Mesendoderm (in vitro differentiated cells): ENCODE measurements around the gene AKAP6.

Source experiments
- DNase-seq: peaks from one replicate; pipeline ENCODE4 v3.0.0; 2013
- H2AK5ac ChIP-seq: 2 replicates; pipeline ENCODE4 v1.6.1; 2013; ENCODE audit warnings: low read length, inconsistent platforms
- H2BK120ac ChIP-seq: 2 replicates; pipeline ENCODE4 v1.6.1; 2013; ENCODE audit warnings: low read depth, mild to moderate bottlenecking, low read length, moderate library complexity, mixed read lengths
- H2BK15ac ChIP-seq: replicated peaks from 2 replicates; pipeline ENCODE4 v1.6.1; 2013; ENCODE audit warnings: low read depth, mild to moderate bottlenecking, moderate library complexity
- H2BK5ac ChIP-seq: 2 replicates; pipeline ENCODE4 v1.6.1; 2013; ENCODE audit warnings: low read length, inconsistent platforms
- H3K18ac ChIP-seq: 2 replicates; pipeline ENCODE4 v1.6.1; 2013; ENCODE audit warnings: mild to moderate bottlenecking, low read length, mixed read lengths
- H3K23ac ChIP-seq: one replicate; pipeline ENCODE4 v1.6.1; 2013; ENCODE audit warnings: low read length
- H3K27ac ChIP-seq: 2 replicates; pipeline ENCODE4 v1.5.1; 2013; ENCODE audit warnings: low read depth, mild to moderate bottlenecking, inconsistent platforms, low read length, moderate library complexity
- H3K27me3 ChIP-seq: 2 replicates; pipeline ENCODE4 v1.6.1; 2013; ENCODE audit warnings: low read length, control low read depth, mild to moderate bottlenecking, inconsistent platforms; ENCODE audit not compliant: insufficient read depth, poor library complexity
- H3K36me3 ChIP-seq: 2 replicates; pipeline ENCODE4 v1.6.1; 2013; ENCODE audit warnings: low read length, inconsistent platforms; ENCODE audit not compliant: control insufficient read depth, insufficient read depth
- H3K4ac ChIP-seq: one replicate; pipeline ENCODE4 v1.6.1; 2013; ENCODE audit warnings: low read depth, mild to moderate bottlenecking, low read length, moderate library complexity
- H3K4me1 ChIP-seq: 2 replicates; pipeline ENCODE4 v1.6.1; 2013; ENCODE audit warnings: low read depth, low read length, inconsistent platforms; ENCODE audit not compliant: control insufficient read depth
- H3K4me2 ChIP-seq: 2 replicates; pipeline ENCODE4 v1.6.1; 2013; ENCODE audit warnings: low read length
- H3K4me3 ChIP-seq: 2 replicates; pipeline ENCODE4 v1.5.1; 2013; ENCODE audit warnings: mild to moderate bottlenecking, low read length
- H3K56ac ChIP-seq: one replicate; pipeline ENCODE4 v1.6.1; 2013; ENCODE audit warnings: low read length
- H3K79me1 ChIP-seq: 2 replicates; pipeline ENCODE4 v1.6.1; 2013; ENCODE audit warnings: low read length, inconsistent platforms
- H3K79me2 ChIP-seq: 2 replicates; pipeline ENCODE4 v1.6.1; 2013; ENCODE audit warnings: mild to moderate bottlenecking, low read length; ENCODE audit not compliant: control insufficient read depth, insufficient read depth
- H3K9ac ChIP-seq: 2 replicates; pipeline ENCODE4 v1.6.1; 2013; ENCODE audit warnings: low read length, inconsistent platforms
- H4K5ac ChIP-seq: one replicate; pipeline ENCODE4 v1.6.1; 2013; ENCODE audit warnings: low read length
- H4K8ac ChIP-seq: one replicate; pipeline ENCODE4 v1.6.1; 2013; ENCODE audit warnings: low read depth, mild to moderate bottlenecking, control low read depth, low read length, moderate library complexity
- WGBS: extraction: QIAGEN DNeasy Blood & Tissue Kit; methylation state at CpG from one replicate; pipeline ENCODE4 v1.1.7; 2013; ENCODE audit warnings: low lambda C conversion rate, missing lambda C conversion rate; ENCODE audit not compliant: insufficient coverage; ENCODE audit errors: extremely low coverage; 5-methylcytosine and 5-hydroxymethylcytosine counted together

The AKAP6 gene

GRCh38 chr14:32407130-32407529 lies 78.0 kb downstream of the AKAP6 start:
- Histone ChIP-seq H3K79me2 (no peaks in the 10 kb centered on the region), H3K4ac (no peak overlapping the region), H3K9ac (no peak overlapping the region), H3K27ac (no peak overlapping the region), H3K4me3 (no peak overlapping the region), H2BK120ac (no peak overlapping the region), H4K8ac (no peak overlapping the region), H3K4me1 (no peaks in the 10 kb centered on the region), H2BK15ac (no peak overlapping the region), H3K36me3 (no peaks in the 10 kb centered on the region), H2BK5ac (no peak overlapping the region), H2AK5ac (no peak overlapping the region), H3K4me2 (no peak overlapping the region), H3K18ac (no peak overlapping the region), H3K56ac (no peak overlapping the region), H3K23ac (no peak overlapping the region), H4K5ac (no peak overlapping the region), H3K27me3 (no peaks in the 10 kb centered on the region), H3K79me1 (no peaks in the 10 kb centered on the region)
- WGBS: no CpG with 5 or more reads among the region's 1 CpG
- DNase-seq: no peak

- H3K4me1 ChIP-seq: no peaks in the 10 kb centered on the region
- no peak for DNase-seq
These were observed 78.9 kb downstream of the AKAP6 start for GRCh38 chr14:32408018-32408417.

GRCh38 chr14:32412103-32412502 lies 83.0 kb downstream of the AKAP6 start:
- no peak overlapping the region for H4K5ac ChIP-seq
- H2BK120ac ChIP-seq: no peak overlapping the region
- H3K4me2 ChIP-seq: no peak overlapping the region
- H3K18ac ChIP-seq: no peak overlapping the region
- H2AK5ac ChIP-seq: no peak overlapping the region
- H2BK5ac ChIP-seq: no peak overlapping the region
- no peaks in the 10 kb centered on the region for H3K79me1 ChIP-seq
- DNase-seq: no peak
- H2BK15ac ChIP-seq: no peak overlapping the region
- H3K4ac ChIP-seq: no peak overlapping the region
- no peak overlapping the region for H3K27ac ChIP-seq
- no peaks in the 10 kb centered on the region for H3K79me2 ChIP-seq
- no peaks in the 10 kb centered on the region for H3K36me3 ChIP-seq
- H3K23ac ChIP-seq: no peak overlapping the region
- no peaks in the 10 kb centered on the region for H3K27me3 ChIP-seq
- no peak overlapping the region for H3K4me3 ChIP-seq
- H3K9ac ChIP-seq: no peak overlapping the region
- H3K4me1 ChIP-seq: no peaks in the 10 kb centered on the region
- no peak overlapping the region for H3K56ac ChIP-seq
- H4K8ac ChIP-seq: no peak overlapping the region
- WGBS: no CpG with 5 or more reads among the region's 1 CpG

More at GRCh38 chr14:32408018-32408417, 78.9 kb downstream of the AKAP6 start:
- H3K4me2 ChIP-seq: no peak overlapping the region
- WGBS: no CpG with 5 or more reads among the region's 3 CpGs
- no peak overlapping the region for H3K23ac ChIP-seq
- H2AK5ac ChIP-seq: no peak overlapping the region
- no peak overlapping the region for H2BK120ac ChIP-seq
- no peak overlapping the region for H4K8ac ChIP-seq
- H3K27me3 ChIP-seq: no peaks in the 10 kb centered on the region
- no peaks in the 10 kb centered on the region for H3K79me1 ChIP-seq
- no peak overlapping the region for H3K4me3 ChIP-seq
- no peak overlapping the region for H3K18ac ChIP-seq
- H3K4ac ChIP-seq: no peak overlapping the region
- no peak overlapping the region for H3K56ac ChIP-seq
- no peak overlapping the region for H3K27ac ChIP-seq
- H3K79me2 ChIP-seq: no peaks in the 10 kb centered on the region
- H4K5ac ChIP-seq: no peak overlapping the region
- H3K9ac ChIP-seq: no peak overlapping the region
- H3K36me3 ChIP-seq: no peaks in the 10 kb centered on the region
- H2BK15ac ChIP-seq: no peak overlapping the region
- no peak overlapping the region for H2BK5ac ChIP-seq

- Histone ChIP-seq H3K79me2 (no peaks in the 10 kb centered on the region), H2BK5ac (no peak overlapping the region), H3K79me1 (no peaks in the 10 kb centered on the region), H3K4ac (no peak overlapping the region), H3K9ac (no peak overlapping the region), H3K18ac (no peak overlapping the region), H3K4me1 (no peaks in the 10 kb centered on the region), H4K5ac (no peak overlapping the region), H2BK15ac (no peak overlapping the region), H2BK120ac (no peak overlapping the region), H3K4me2 (no peak overlapping the region), H3K23ac (no peak overlapping the region), H3K4me3 (no peak overlapping the region), H3K27ac (no peak overlapping the region), H4K8ac (no peak overlapping the region), H2AK5ac (no peak overlapping the region), H3K56ac (no peak overlapping the region), H3K36me3 (no peaks in the 10 kb centered on the region), H3K27me3 (no peaks in the 10 kb centered on the region)
- no peak for DNase-seq
- WGBS: no CpG with 5 or more reads among the region's 2 CpGs
These were observed 83.4 kb downstream of the AKAP6 start for GRCh38 chr14:32412532-32412931.

GRCh38 chr14:32413967-32414640 lies 85.0 kb downstream of the AKAP6 start:
- Histone ChIP-seq H3K27ac (no peak overlapping the region), H3K4me1 (no peaks in the 10 kb centered on the region)
- WGBS: no CpG with 5 or more reads among the region's 4 CpGs

GRCh38 chr14:32414808-32415255 lies 85.7 kb downstream of the AKAP6 start:
- H2BK5ac ChIP-seq: no peak overlapping the region
- no peaks in the 10 kb centered on the region for H3K4me1 ChIP-seq
- DNase-seq: no peak
- H2BK120ac ChIP-seq: no peak overlapping the region
- no peak overlapping the region for H3K56ac ChIP-seq
- H4K5ac ChIP-seq: no peak overlapping the region
- H3K27ac ChIP-seq: no peak overlapping the region
- H3K18ac ChIP-seq: no peak overlapping the region
- no peak overlapping the region for H3K23ac ChIP-seq
- H3K9ac ChIP-seq: no peak overlapping the region
- no peak overlapping the region for H4K8ac ChIP-seq
- no peaks in the 10 kb centered on the region for H3K27me3 ChIP-seq
- no peak overlapping the region for H3K4me2 ChIP-seq
- no peak overlapping the region for H3K4me3 ChIP-seq
- no CpG with 5 or more reads among the region's 3 CpGs for WGBS
- no peaks in the 10 kb centered on the region for H3K79me2 ChIP-seq
- H3K36me3 ChIP-seq: no peaks in the 10 kb centered on the region
- no peak overlapping the region for H2AK5ac ChIP-seq
- H3K79me1 ChIP-seq: no peaks in the 10 kb centered on the region
- H3K4ac ChIP-seq: no peak overlapping the region
- no peak overlapping the region for H2BK15ac ChIP-seq

More at GRCh38 chr14:32413967-32414640, 85.0 kb downstream of the AKAP6 start:
- Histone ChIP-seq H3K4me2 (no peak overlapping the region), H3K79me2 (no peaks in the 10 kb centered on the region), H2BK120ac (no peak overlapping the region), H3K4ac (no peak overlapping the region), H3K56ac (no peak overlapping the region), H3K23ac (no peak overlapping the region), H3K9ac (no peak overlapping the region), H2BK15ac (no peak overlapping the region), H4K8ac (no peak overlapping the region), H3K27me3 (no peaks in the 10 kb centered on the region), H3K4me3 (no peak overlapping the region), H3K36me3 (no peaks in the 10 kb centered on the region), H2BK5ac (no peak overlapping the region), H2AK5ac (no peak overlapping the region), H3K79me1 (no peaks in the 10 kb centered on the region), H4K5ac (no peak overlapping the region), H3K18ac (no peak overlapping the region)
- DNase-seq: no peak
